Measurements from ENCODE around the gene LIAS.

Gene LIAS

DNA sequence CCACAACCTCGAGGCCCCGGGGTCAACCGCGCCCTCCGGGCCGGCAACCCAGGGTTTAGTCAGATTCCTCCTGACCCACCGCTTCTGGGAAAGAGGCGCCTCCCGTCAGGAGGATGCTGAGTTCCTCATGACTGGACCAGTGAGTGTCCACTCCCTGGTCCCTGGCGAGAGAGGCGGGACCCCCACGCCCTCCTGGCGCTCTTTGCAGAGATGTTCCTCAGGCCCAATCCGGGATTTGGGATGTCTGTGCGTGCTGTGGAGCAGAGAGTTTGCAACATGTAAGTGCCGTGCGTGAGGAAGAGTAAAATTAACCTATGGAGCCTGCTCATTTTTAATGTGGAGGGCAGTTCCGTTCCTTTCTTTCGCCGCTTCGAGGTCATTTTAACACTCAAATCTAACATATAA is 69.2 kb downstream of the LIAS start:
- peak in 4 of 58 donors; percentile 51 to 72 (median 68) for DNase-seq
